Activated T-helper 17 cell treated with anti-CD3 and anti-CD28 coated beads, Interleukin-2, amount 50 U/mL, for 72 hours (primary cell): ENCODE results near the gene PSD. TPM values are rescaled to one million over a fixed set of nuclear protein-coding genes. Genes with fewer than 3 reads are reported as not detected.
A peak's percentile ranks its signal among the peaks of the same experiment; 100 is the strongest.

Experiments
- ATAC-seq: fragments of 150-1000 bp; cut with Tn5 transposase; replicated peaks from 2 replicates; pipeline ENCODE4 v1.10.0; 2021; ENCODE audit warnings: mild to moderate bottlenecking, moderate library complexity
- H3K27ac Mint-ChIP-seq: one replicate; pipeline ENCODE4 v1.8.0; 2022; ENCODE audit warnings: mixed read lengths
- H3K27me3 Mint-ChIP-seq: one replicate; pipeline ENCODE4 v1.8.0; 2022; ENCODE audit warnings: mixed read lengths
- H3K36me3 Mint-ChIP-seq: one replicate; pipeline ENCODE4 v1.8.0; 2022; ENCODE audit warnings: low read depth, mild to moderate bottlenecking, mixed read lengths
- H3K4me1 Mint-ChIP-seq: one replicate; pipeline ENCODE4 v1.8.0; 2022; ENCODE audit warnings: mixed read lengths
- H3K4me3 Mint-ChIP-seq: one replicate; pipeline ENCODE4 v1.8.0; 2022; ENCODE audit warnings: mild to moderate bottlenecking, mixed read lengths
- H3K9me3 Mint-ChIP-seq: one replicate; pipeline ENCODE4 v1.8.0; 2022; ENCODE audit warnings: mixed read lengths
- total RNA-seq, 2 donors: library from RNA; stranded (reverse); gene quantifications; one replicate each; pipeline ENCODE4 v1.2.3, GENCODE V29; 2022

PSD gene
- total RNA-seq, 2 donors from 2014 or later: 3.0 to 8.0 TPM

DNA sequence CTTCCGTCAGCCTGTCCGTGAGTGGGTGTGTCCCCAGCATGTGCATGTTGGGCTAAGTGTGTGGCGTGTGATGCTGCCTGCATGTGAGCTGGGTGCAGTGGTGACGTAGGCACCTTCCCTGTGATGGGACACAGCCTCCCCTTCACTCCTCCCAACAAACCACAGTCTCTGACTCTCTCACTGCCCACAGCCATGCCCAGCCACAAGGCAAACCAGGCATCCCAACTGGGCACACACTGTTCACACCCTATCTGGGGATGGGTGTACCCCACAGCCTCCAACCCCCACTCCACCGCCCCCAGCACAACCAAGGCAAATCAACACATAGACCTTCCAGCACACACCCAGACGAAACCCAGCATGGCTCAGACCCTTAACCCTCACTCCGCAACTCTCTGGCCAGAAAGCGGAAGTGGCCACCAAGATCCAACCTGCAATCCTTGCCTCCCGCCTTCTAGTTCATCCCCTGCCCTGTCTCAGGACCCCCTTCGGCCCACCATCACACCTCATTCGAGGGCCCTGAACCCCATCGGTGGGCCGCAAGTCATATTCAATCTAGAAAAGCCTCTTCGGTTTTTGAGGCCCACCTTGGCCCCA, 10.4 kb downstream of the PSD start:
- Mint-ChIP-seq H3K27ac (peak overlapping the region; percentile 78), H3K27me3 (peaks cover 18% of the 10 kb centered on the region), H3K36me3 (peaks cover 23% of the 10 kb centered on the region), H3K4me3 (peak overlapping the region; percentile 77), H3K4me1 (peaks cover 19% of the 10 kb centered on the region), H3K9me3 (no peaks in the 10 kb centered on the region)
- no peak for ATAC-seq

DNA sequence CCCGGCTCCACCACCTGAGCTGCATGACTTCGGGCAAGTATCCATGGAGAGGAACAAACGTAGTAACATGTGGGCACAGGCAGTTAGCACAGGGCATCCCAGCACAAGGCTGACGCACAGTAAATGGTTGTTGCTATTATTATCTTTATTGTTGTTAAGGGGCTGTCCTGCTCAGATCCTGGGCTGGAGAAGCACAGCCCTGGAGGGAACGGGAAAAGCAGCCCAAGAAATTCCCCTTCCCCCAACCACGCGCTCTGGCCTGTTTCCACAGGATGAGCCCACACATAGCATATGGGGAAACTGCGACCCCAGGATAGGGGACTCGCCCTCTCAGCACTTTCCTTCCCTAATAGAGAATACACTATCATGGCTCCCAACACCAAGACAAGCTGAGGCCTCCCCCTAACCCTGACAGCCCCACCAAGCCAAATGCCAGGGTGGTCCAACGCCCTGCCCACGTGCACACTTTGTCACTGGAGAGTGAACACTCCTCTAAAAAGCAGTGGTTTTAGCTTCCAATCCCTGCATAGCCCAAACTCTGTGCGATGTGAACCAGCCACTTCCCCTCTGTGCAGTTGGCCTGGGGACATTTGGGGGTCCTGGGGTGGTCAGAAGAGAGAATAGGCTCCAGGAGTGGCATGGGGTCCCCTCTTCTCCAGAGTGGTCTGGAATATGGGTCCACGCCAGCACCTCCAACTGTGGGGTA, 11.0 kb downstream of the PSD start:
- peaks cover 18% of the 10 kb centered on the region for H3K27me3 Mint-ChIP-seq
- H3K36me3 Mint-ChIP-seq: peaks cover 24% of the 10 kb centered on the region
- peak overlapping the region; percentile 75 for H3K27ac Mint-ChIP-seq
- no peaks in the 10 kb centered on the region for H3K9me3 Mint-ChIP-seq
- no peak for ATAC-seq
- peaks cover 19% of the 10 kb centered on the region for H3K4me1 Mint-ChIP-seq
- peak overlapping the region; percentile 77 for H3K4me3 Mint-ChIP-seq

DNA sequence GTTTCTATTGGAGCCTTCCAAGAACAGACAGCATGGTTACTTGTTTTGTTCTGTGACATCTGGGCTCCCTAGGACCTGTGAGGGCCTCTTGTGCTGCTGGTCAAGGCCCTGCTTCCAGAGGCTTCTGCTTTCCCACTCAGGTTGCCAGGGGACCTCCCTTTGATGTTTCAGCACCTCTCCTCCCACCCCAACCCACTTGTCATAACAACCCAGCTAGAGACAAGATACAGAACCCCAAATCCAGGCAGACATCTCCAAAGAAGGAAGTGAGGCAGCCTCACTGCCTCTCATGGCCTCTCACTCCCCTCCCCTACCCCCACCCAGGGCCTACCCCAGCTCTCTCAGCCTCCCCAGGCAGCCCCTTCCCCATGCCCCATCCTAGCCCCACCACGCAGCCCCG, 11.8 kb downstream of the PSD start:
- H3K27ac Mint-ChIP-seq: peak overlapping the region; percentile 75

DNA sequence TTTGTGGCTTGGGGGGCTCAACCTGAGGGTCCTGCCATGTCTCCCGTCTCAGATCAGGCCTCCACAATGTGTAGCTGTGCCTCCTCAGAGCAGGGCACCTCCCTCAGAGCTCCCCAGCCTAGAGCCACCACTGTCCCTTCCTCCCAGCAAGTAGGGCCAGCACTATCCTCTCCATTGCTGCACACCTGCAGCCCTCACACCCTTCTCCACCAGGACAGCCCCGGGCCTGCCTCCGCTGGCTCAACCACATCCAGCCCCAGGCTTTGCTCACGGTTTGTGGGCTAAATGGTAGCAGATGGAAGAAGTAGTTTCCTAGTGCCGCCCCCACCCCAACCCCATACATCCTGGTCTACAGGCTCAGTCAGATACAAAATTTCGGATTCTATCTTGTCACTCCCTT, 13.0 kb downstream of the PSD start:
- H3K4me3 Mint-ChIP-seq: peak overlapping the region; percentile 2
- H3K9me3 Mint-ChIP-seq: no peaks in the 10 kb centered on the region
- H3K36me3 Mint-ChIP-seq: peaks cover 43% of the 10 kb centered on the region
- peak overlapping the region; percentile 75 for H3K27ac Mint-ChIP-seq
- peaks cover 11% of the 10 kb centered on the region for H3K27me3 Mint-ChIP-seq
- peak; percentile 5 for ATAC-seq
- H3K4me1 Mint-ChIP-seq: peaks cover 15% of the 10 kb centered on the region

More for the DNA sequence above, 11.8 kb downstream of the PSD start:
- no peak for ATAC-seq
- H3K27me3 Mint-ChIP-seq: peaks cover 18% of the 10 kb centered on the region
- H3K36me3 Mint-ChIP-seq: peaks cover 32% of the 10 kb centered on the region
- peaks cover 19% of the 10 kb centered on the region for H3K4me1 Mint-ChIP-seq
- peak overlapping the region; percentile 77 for H3K4me3 Mint-ChIP-seq
- no peaks in the 10 kb centered on the region for H3K9me3 Mint-ChIP-seq

DNA sequence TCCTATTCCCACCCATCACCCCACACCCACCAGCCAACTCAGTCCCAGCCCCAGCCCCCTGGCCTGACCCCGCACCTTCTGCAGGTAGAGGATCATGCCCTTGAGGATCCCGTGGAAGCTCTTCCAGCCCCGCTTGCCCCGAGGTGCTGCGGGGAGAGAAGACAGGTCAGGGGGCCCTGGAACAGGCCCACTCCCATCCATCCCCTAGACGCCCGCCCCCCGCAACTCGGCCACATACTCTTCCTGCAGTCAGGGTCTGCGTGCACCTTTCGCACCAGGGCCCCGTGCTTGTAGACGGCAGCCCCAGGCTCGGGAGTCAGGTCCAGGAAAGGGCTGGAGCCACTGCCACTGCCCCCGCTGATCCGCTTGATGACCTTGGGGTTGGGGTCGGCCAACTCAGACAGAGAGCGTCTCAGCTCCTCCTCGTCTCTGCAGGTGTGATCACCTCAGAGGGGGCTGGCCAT, 13.4 kb downstream of the PSD start:
- peaks cover 15% of the 10 kb centered on the region for H3K4me1 Mint-ChIP-seq
- H3K4me3 Mint-ChIP-seq: peak overlapping the region; percentile 2
- ATAC-seq: no peak
- no peaks in the 10 kb centered on the region for H3K9me3 Mint-ChIP-seq
- H3K27me3 Mint-ChIP-seq: peaks cover 11% of the 10 kb centered on the region
- peak overlapping the region; percentile 75 for H3K27ac Mint-ChIP-seq
- peaks cover 48% of the 10 kb centered on the region for H3K36me3 Mint-ChIP-seq

DNA sequence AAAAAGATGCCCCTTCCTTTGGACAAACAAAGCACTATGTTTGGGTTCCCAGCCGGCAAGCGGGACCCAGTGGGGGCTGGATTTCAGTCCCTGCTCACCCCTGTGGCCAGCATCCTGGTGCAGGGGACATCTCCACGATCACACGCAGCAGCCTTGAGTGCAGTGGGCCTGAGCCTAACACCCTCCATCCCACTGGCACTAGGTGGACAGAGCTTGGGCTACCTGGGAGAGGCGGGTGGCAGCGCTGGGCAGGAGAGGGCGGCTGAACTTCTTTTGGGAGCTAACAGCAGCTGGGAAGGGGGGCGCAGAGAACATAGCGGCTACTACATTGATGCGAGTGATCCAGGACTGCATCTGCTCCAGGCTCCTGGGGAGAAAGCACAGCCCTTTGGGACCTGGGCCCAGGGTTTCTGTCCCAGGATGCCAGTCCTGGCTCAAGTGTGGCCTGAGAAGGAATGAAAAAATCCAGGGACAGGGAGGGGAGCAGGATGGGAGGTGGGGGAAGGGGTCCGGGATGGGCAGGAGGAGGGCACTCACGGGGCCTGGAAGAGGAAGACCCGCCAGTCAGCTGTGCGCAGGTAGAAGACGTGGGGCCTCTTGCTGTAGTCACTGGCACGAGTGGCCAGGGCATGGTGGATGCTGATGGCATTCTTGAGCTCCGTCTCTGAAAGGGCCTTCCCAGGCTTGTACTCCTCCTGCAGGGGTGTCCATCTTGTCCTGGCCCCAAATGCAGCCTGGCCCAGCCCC, 14.1 kb downstream of the PSD start:
- peak overlapping the region; percentile 25 for H3K27ac Mint-ChIP-seq
- peaks cover 7% of the 10 kb centered on the region for H3K27me3 Mint-ChIP-seq
- H3K4me1 Mint-ChIP-seq: peaks cover 9% of the 10 kb centered on the region
- H3K9me3 Mint-ChIP-seq: no peaks in the 10 kb centered on the region
- H3K36me3 Mint-ChIP-seq: peaks cover 54% of the 10 kb centered on the region
- no peak for ATAC-seq
- H3K4me3 Mint-ChIP-seq: no peak overlapping the region

DNA sequence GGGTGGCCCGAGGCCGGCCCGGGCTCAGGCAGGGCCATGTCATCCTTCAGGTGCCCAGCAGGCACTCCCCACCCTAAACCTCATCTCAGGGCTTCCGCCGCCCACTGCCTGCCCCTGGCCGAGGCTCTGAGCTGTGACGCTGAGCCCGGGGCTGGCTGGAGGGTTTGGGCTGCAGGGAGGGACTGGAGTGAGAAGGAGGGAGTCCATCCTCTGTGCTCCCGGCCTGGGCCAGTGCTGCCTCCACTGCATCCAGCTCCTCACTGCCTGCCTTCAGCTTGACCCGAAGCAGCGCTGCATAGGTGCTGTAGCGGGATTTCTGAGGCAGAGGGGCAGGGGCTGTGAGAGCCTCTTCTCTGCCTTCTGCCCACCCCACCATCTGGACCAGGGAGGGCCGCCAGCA, 15.5 kb downstream of the PSD start:
- Mint-ChIP-seq H3K36me3 (peaks cover 66% of the 10 kb centered on the region), H3K27ac (no peak overlapping the region), H3K27me3 (peaks cover under 1% of the 10 kb centered on the region), H3K4me3 (no peak overlapping the region), H3K9me3 (no peaks in the 10 kb centered on the region), H3K4me1 (peaks cover 6% of the 10 kb centered on the region)
- ATAC-seq: no peak

DNA sequence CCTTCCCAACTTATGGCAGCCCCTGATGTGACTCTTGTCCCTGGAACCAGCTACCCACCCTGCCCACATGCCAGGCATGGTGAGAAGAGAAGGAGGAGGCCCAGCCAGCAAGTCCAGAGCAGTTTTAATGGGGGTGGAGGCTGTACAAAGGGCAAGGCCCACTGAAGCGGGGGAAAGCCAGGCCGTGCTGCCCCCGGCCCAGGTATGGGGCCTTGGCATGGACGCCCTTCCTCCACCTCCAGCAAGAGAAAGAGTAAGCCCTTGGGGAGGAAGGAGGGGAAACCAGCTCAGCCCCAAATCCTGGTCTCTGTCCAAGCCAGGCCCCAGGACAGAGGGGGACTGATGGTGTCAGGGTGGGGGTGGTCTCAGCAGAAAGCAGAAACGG, 16.1 kb downstream of the PSD start:
- Mint-ChIP-seq H3K4me1 (peaks cover 7% of the 10 kb centered on the region), H3K27me3 (no peaks in the 10 kb centered on the region), H3K4me3 (peak overlapping the region; percentile 17), H3K36me3 (peaks cover 70% of the 10 kb centered on the region), H3K9me3 (no peaks in the 10 kb centered on the region), H3K27ac (no peak overlapping the region)
- ATAC-seq: no peak

DNA sequence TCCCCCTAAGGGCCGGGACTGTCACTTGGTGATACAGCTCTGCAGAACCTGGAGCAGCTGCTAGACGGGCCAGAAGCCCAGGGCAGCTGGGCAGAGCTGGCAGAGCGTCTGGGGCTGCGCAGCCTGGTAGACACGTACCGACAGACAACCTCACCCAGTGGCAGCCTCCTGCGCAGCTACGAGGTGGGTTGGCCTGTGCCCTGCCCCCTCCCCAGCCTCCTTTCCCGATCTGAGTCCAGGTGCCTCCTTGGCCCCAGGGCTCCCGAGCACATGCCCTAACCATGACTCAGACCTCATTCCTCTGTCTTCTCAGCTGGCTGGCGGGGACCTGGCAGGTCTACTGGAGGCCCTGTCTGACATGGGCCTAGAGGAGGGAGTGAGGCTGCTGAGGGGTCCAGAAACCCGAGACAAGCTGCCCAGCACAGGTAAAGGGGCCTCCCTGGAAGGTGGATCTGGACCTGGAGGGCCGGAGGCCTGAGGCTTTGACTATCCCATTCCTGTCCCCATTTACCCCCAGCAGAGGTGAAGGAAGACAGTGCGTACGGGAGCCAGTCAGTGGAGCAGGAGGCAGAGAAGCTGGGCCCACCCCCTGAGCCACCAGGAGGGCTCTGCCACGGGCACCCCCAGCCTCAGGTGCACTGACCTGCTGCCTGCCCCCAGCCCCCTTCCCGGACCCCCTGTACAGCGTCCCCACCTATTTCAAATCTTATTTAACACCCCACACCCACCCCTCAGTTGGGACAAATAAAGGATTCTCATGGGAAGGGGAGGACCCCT, 16.7 kb downstream of the PSD start:
- H3K27me3 Mint-ChIP-seq: no peaks in the 10 kb centered on the region
- H3K4me3 Mint-ChIP-seq: peak overlapping the region; percentile 17
- ATAC-seq: no peak
- peaks cover 7% of the 10 kb centered on the region for H3K4me1 Mint-ChIP-seq
- peak overlapping the region; percentile 68 for H3K27ac Mint-ChIP-seq
- no peaks in the 10 kb centered on the region for H3K9me3 Mint-ChIP-seq
- peaks cover 75% of the 10 kb centered on the region for H3K36me3 Mint-ChIP-seq

DNA sequence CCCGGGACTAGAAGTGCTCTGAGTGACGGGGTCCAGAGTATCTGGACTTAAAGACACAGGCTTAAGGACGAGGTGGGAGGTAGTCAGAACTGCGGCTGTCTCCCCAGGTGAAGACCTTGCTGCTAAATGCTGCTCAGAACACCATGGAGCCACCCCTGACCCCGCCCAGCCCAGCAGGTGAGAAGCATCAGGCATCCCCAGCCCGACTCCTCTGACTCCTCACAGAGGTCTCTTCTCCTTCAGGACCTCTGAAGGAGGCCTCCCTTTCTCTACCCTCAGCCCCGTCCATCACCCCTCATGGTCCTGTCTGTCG, 17.3 kb downstream of the PSD start:
- H3K27ac Mint-ChIP-seq: peak overlapping the region; percentile 68
- no peak for ATAC-seq
- H3K36me3 Mint-ChIP-seq: peaks cover 82% of the 10 kb centered on the region
- H3K27me3 Mint-ChIP-seq: no peaks in the 10 kb centered on the region
- H3K9me3 Mint-ChIP-seq: no peaks in the 10 kb centered on the region
- H3K4me3 Mint-ChIP-seq: peak overlapping the region; percentile 17
- peaks cover 7% of the 10 kb centered on the region for H3K4me1 Mint-ChIP-seq

DNA sequence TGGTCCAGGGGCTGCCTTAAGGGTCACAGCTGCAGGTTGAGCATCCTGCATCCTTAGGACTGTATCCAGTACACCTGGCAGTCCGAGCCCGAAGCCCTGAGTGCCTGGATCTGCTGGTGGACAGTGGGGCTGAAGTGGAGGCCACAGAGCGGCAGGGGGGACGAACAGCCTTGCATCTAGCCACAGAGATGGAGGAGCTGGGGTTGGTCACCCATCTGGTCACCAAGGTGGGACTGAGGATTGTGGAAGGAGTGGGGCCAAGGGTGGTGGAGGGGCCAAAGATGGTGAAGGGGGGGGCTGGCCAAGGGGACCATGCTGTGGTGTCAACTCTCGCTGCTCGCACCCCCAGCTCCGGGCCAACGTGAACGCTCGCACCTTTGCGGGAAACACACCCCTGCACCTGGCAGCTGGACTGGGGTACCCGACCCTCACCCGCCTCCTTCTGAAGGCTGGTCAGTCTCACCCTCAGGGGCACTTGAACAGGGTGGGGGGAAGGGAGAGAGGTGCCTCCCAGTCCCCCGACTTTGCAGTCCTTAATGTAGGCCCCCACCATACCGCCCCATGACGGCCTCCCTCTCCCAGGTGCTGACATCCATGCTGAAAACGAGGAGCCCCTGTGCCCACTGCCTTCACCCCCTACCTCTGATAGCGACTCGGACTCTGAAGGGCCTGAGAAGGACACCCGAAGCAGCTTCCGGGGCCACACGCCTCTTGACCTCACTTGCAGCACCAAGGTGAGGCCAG, 17.8 kb downstream of the PSD start:
- Mint-ChIP-seq H3K27me3 (no peaks in the 10 kb centered on the region), H3K4me1 (peaks cover 7% of the 10 kb centered on the region), H3K4me3 (peak overlapping the region; percentile 98), H3K36me3 (peaks cover 84% of the 10 kb centered on the region), H3K9me3 (no peaks in the 10 kb centered on the region), H3K27ac (peak overlapping the region; percentile 68)
- ATAC-seq: no peak

DNA sequence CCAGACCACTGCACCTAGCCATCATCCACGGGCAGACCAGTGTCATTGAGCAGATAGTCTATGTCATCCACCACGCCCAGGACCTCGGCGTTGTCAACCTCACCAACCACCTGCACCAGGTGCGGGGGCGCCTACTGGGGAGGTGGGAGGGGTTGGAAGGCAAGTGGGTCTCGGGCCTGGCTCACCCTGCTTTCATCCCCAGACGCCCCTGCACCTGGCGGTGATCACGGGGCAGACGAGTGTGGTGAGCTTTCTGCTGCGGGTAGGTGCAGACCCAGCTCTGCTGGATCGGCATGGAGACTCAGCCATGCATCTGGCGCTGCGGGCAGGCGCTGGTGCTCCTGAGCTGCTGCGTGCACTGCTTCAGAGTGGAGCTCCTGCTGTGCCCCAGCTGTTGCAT, 18.5 kb downstream of the PSD start:
- Mint-ChIP-seq H3K27ac (peak overlapping the region; percentile 68), H3K36me3 (peaks cover 86% of the 10 kb centered on the region), H3K4me3 (peak overlapping the region; percentile 98), H3K4me1 (peaks cover 7% of the 10 kb centered on the region), H3K27me3 (no peaks in the 10 kb centered on the region), H3K9me3 (no peaks in the 10 kb centered on the region)
- no peak for ATAC-seq

DNA sequence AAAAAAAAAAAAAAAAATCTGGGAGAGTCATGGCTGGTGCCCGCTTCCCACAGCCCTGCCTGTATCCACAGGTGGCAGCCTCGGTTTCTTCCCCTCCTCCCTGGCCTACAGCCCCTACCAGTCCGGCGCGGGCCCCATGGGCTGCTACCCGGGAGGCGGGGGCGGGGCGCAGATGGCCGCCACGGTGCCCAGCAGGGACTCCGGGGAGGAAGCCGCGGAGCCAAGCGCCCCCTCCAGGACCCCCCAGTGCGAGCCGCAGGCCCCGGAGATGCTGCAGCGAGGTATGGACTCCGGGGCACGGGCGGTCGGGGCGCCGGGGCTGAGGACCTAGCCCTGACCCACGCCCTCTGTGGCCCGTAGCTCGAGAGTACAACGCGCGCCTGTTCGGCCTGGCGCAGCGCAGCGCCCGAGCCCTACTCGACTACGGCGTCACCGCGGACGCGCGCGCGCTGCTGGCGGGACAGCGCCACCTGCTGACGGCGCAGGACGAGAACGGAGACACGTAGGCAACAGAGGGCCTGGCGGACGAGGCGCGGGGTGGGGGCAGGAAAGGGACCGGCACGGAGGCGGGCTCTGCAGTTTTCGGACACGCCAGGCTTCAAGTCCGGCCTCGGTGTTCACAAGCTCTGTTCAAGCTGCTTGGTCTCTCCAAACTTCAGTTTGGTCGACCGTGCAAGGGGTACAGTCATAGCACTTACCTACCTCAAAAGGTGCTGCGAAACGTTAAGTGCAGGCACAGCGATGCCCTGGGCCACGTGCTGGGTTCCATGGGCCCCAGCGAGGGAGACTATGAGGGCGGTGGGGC, 19.2 kb downstream of the PSD start:
- H3K4me1 Mint-ChIP-seq: peaks cover 7% of the 10 kb centered on the region
- H3K4me3 Mint-ChIP-seq: peak overlapping the region; percentile 98
- H3K9me3 Mint-ChIP-seq: no peaks in the 10 kb centered on the region
- peaks cover 91% of the 10 kb centered on the region for H3K36me3 Mint-ChIP-seq
- peak; percentile 59 for ATAC-seq
- H3K27ac Mint-ChIP-seq: peak overlapping the region; percentile 68
- no peaks in the 10 kb centered on the region for H3K27me3 Mint-ChIP-seq
